ENCODE measurements around the gene KIAA0930.
"Not testable (repeated sequence)": the region's sequence is repeated elsewhere in the genome, so short reads cannot be mapped to it uniquely, and the experiment has no call there.

Gene KIAA0930

GRCh38 chr22:45192701-45193187, 48.0 kb downstream of the KIAA0930 start:
- Histone ChIP-seq H3K4me3 (ENCODE audit: low read length) (no peak overlapping the region), H3K23ac (ENCODE audit: low read length) (no peak overlapping the region)
- no CpG with 5 or more reads among the region's 13 CpGs for WGBS (ENCODE audit: extremely low coverage, insufficient coverage, low lambda C conversion rate)

GRCh38 chr22:45191746-45192145, 48.9 kb downstream of the KIAA0930 start:
- H3K23ac ChIP-seq (ENCODE audit: low read length); H3K27ac ChIP-seq (ENCODE audit: low read depth, low read length); H3K4ac ChIP-seq (ENCODE audit: low read depth, low read length); H3K56ac ChIP-seq (ENCODE audit: low read length); H4K5ac ChIP-seq (ENCODE audit: low read length); H3K79me2 ChIP-seq (ENCODE audit: control insufficient read depth, insufficient read depth, low read length); H2BK5ac ChIP-seq (ENCODE audit: low read length); H3K79me1 ChIP-seq (ENCODE audit: low read length); DNase-seq; H3K4me3 ChIP-seq (ENCODE audit: low read length); H3K36me3 ChIP-seq (ENCODE audit: control insufficient read depth, insufficient read depth, low read length); H3K4me2 ChIP-seq (ENCODE audit: low read length); H3K18ac ChIP-seq (ENCODE audit: low read length); H2BK15ac ChIP-seq (replicated peaks; ENCODE audit: low read depth); H4K8ac ChIP-seq (ENCODE audit: low read depth, low read length); H2AK5ac ChIP-seq (ENCODE audit: low read length); H3K27me3 ChIP-seq (ENCODE audit: insufficient read depth, low read length, poor library complexity); H2BK120ac ChIP-seq (ENCODE audit: low read depth, low read length); H3K9ac ChIP-seq (ENCODE audit: low read length); H3K4me1 ChIP-seq (ENCODE audit: control insufficient read depth, low read depth, low read length): not testable (repeated sequence)
- WGBS (ENCODE audit: extremely low coverage, insufficient coverage, low lambda C conversion rate): no CpG with 5 or more reads among the region's 9 CpGs

More at GRCh38 chr22:45192701-45193187, 48.0 kb downstream of the KIAA0930 start:
- no peak overlapping the region for H3K4me2 ChIP-seq (ENCODE audit: low read length)
- H2AK5ac ChIP-seq (ENCODE audit: low read length): no peak overlapping the region
- H3K56ac ChIP-seq (ENCODE audit: low read length): no peak overlapping the region
- H2BK5ac ChIP-seq (ENCODE audit: low read length): no peak overlapping the region
- no peaks in the 10 kb centered on the region for H3K36me3 ChIP-seq (ENCODE audit: control insufficient read depth, insufficient read depth, low read length)
- H3K27me3 ChIP-seq (ENCODE audit: insufficient read depth, low read length, poor library complexity): no peaks in the 10 kb centered on the region
- H3K18ac ChIP-seq (ENCODE audit: low read length): peak overlapping the region; percentile 6
- H3K4ac ChIP-seq (ENCODE audit: low read depth, low read length): no peak overlapping the region
- no peak overlapping the region for H4K8ac ChIP-seq (ENCODE audit: low read depth, low read length)
- peaks cover 1% of the 10 kb centered on the region for H3K4me1 ChIP-seq (ENCODE audit: control insufficient read depth, low read depth, low read length)
- no peak overlapping the region for H2BK15ac ChIP-seq (replicated peaks; ENCODE audit: low read depth)
- no peak overlapping the region for H2BK120ac ChIP-seq (ENCODE audit: low read depth, low read length)
- no peak overlapping the region for H3K9ac ChIP-seq (ENCODE audit: low read length)
- no peaks in the 10 kb centered on the region for H3K79me1 ChIP-seq (ENCODE audit: low read length)
- H4K5ac ChIP-seq (ENCODE audit: low read length): no peak overlapping the region
- no peak overlapping the region for H3K27ac ChIP-seq (ENCODE audit: low read depth, low read length)
- peak; percentile 66 for DNase-seq
- H3K79me2 ChIP-seq (ENCODE audit: control insufficient read depth, insufficient read depth, low read length): no peaks in the 10 kb centered on the region

- H3K18ac ChIP-seq (ENCODE audit: low read length): no peak overlapping the region
- H3K27ac ChIP-seq (ENCODE audit: low read depth, low read length): no peak overlapping the region
- no peak for DNase-seq
- H3K4me1 ChIP-seq (ENCODE audit: control insufficient read depth, low read depth, low read length): no peaks in the 10 kb centered on the region
- H3K79me2 ChIP-seq (ENCODE audit: control insufficient read depth, insufficient read depth, low read length): no peaks in the 10 kb centered on the region
- H2BK120ac ChIP-seq (ENCODE audit: low read depth, low read length): no peak overlapping the region
- no CpG with 5 or more reads among the region's 4 CpGs for WGBS (ENCODE audit: extremely low coverage, insufficient coverage, low lambda C conversion rate)
- H3K9ac ChIP-seq (ENCODE audit: low read length): no peak overlapping the region
- H3K27me3 ChIP-seq (ENCODE audit: insufficient read depth, low read length, poor library complexity): no peaks in the 10 kb centered on the region
- no peak overlapping the region for H3K4me2 ChIP-seq (ENCODE audit: low read length)
- H3K4me3 ChIP-seq (ENCODE audit: low read length): no peak overlapping the region
- peaks cover 4% of the 10 kb centered on the region for H3K79me1 ChIP-seq (ENCODE audit: low read length)
- no peak overlapping the region for H2BK15ac ChIP-seq (replicated peaks; ENCODE audit: low read depth)
- no peak overlapping the region for H4K8ac ChIP-seq (ENCODE audit: low read depth, low read length)
- no peak overlapping the region for H3K23ac ChIP-seq (ENCODE audit: low read length)
- H2BK5ac ChIP-seq (ENCODE audit: low read length): no peak overlapping the region
- H3K36me3 ChIP-seq (ENCODE audit: control insufficient read depth, insufficient read depth, low read length): peaks cover 7% of the 10 kb centered on the region
- H4K5ac ChIP-seq (ENCODE audit: low read length): no peak overlapping the region
- no peak overlapping the region for H2AK5ac ChIP-seq (ENCODE audit: low read length)
- H3K4ac ChIP-seq (ENCODE audit: low read depth, low read length): no peak overlapping the region
- no peak overlapping the region for H3K56ac ChIP-seq (ENCODE audit: low read length)
Measured at GRCh38 chr22:45190202-45190872, 50.4 kb downstream of the KIAA0930 start.

GRCh38 chr22:45188779-45189178, 51.9 kb downstream of the KIAA0930 start:
- Histone ChIP-seq H3K27me3 (ENCODE audit: insufficient read depth, low read length, poor library complexity) (no peaks in the 10 kb centered on the region), H3K79me1 (ENCODE audit: low read length) (peaks cover 7% of the 10 kb centered on the region), H2BK120ac (ENCODE audit: low read depth, low read length) (no peak overlapping the region), H2AK5ac (ENCODE audit: low read length) (no peak overlapping the region), H3K4me3 (ENCODE audit: low read length) (no peak overlapping the region), H3K4ac (ENCODE audit: low read depth, low read length) (no peak overlapping the region), H3K9ac (ENCODE audit: low read length) (no peak overlapping the region), H2BK15ac (replicated peaks; ENCODE audit: low read depth) (no peak overlapping the region), H3K36me3 (ENCODE audit: control insufficient read depth, insufficient read depth, low read length) (peaks cover 16% of the 10 kb centered on the region), H3K23ac (ENCODE audit: low read length) (no peak overlapping the region), H3K79me2 (ENCODE audit: control insufficient read depth, insufficient read depth, low read length) (no peaks in the 10 kb centered on the region), H4K8ac (ENCODE audit: low read depth, low read length) (no peak overlapping the region), H4K5ac (ENCODE audit: low read length) (no peak overlapping the region), H2BK5ac (ENCODE audit: low read length) (no peak overlapping the region), H3K27ac (ENCODE audit: low read depth, low read length) (no peak overlapping the region), H3K56ac (ENCODE audit: low read length) (no peak overlapping the region), H3K18ac (ENCODE audit: low read length) (no peak overlapping the region), H3K4me2 (ENCODE audit: low read length) (no peak overlapping the region), H3K4me1 (ENCODE audit: control insufficient read depth, low read depth, low read length) (no peaks in the 10 kb centered on the region)
- DNase-seq: no peak
- no CpG with 5 or more reads among the region's 16 CpGs for WGBS (ENCODE audit: extremely low coverage, insufficient coverage, low lambda C conversion rate)

- peaks cover 17% of the 10 kb centered on the region for H3K36me3 ChIP-seq (ENCODE audit: control insufficient read depth, insufficient read depth, low read length)
- no peak overlapping the region for H3K56ac ChIP-seq (ENCODE audit: low read length)
- no peak for DNase-seq
- H3K4me2 ChIP-seq (ENCODE audit: low read length): no peak overlapping the region
- WGBS (ENCODE audit: extremely low coverage, insufficient coverage, low lambda C conversion rate): no CpG with 5 or more reads among the region's 4 CpGs
- H3K9ac ChIP-seq (ENCODE audit: low read length): no peak overlapping the region
- no peak overlapping the region for H3K27ac ChIP-seq (ENCODE audit: low read depth, low read length)
- no peaks in the 10 kb centered on the region for H3K4me1 ChIP-seq (ENCODE audit: control insufficient read depth, low read depth, low read length)
- no peaks in the 10 kb centered on the region for H3K27me3 ChIP-seq (ENCODE audit: insufficient read depth, low read length, poor library complexity)
- no peak overlapping the region for H2AK5ac ChIP-seq (ENCODE audit: low read length)
- no peak overlapping the region for H2BK120ac ChIP-seq (ENCODE audit: low read depth, low read length)
- H3K23ac ChIP-seq (ENCODE audit: low read length): no peak overlapping the region
- H3K79me1 ChIP-seq (ENCODE audit: low read length): peaks cover 7% of the 10 kb centered on the region
- no peak overlapping the region for H3K4ac ChIP-seq (ENCODE audit: low read depth, low read length)
- H3K79me2 ChIP-seq (ENCODE audit: control insufficient read depth, insufficient read depth, low read length): no peaks in the 10 kb centered on the region
- H3K18ac ChIP-seq (ENCODE audit: low read length): no peak overlapping the region
- no peak overlapping the region for H2BK15ac ChIP-seq (replicated peaks; ENCODE audit: low read depth)
- H3K4me3 ChIP-seq (ENCODE audit: low read length): no peak overlapping the region
- no peak overlapping the region for H4K8ac ChIP-seq (ENCODE audit: low read depth, low read length)
- H4K5ac ChIP-seq (ENCODE audit: low read length): no peak overlapping the region
- no peak overlapping the region for H2BK5ac ChIP-seq (ENCODE audit: low read length)
Measured at GRCh38 chr22:45187891-45188290, 52.8 kb downstream of the KIAA0930 start.

All from mesendoderm (in vitro differentiated cells).